H1 (cell line): ENCODE results near the gene DIAPH1. TPM values are rescaled to one million over a fixed set of nuclear protein-coding genes. Genes with fewer than 3 reads are reported as not detected.

Experiments used
- CTCF ChIA-PET: fragments of 300-600 bp; sonication (Branson Sonifier 250); formaldehyde crosslinking; loops from one replicate; lab custom pipeline; 2021; ENCODE audit not compliant: partially characterized antibody; lab: Charles Lee
- POLR2A ChIA-PET: fragments of 300-600 bp; sonication (Branson Sonifier 250); formaldehyde crosslinking; loops from one replicate; lab custom pipeline; 2021; ENCODE audit warnings: inconsistent platforms; ENCODE audit not compliant: partially characterized antibody; lab: Charles Lee
- DNase-seq, 2 experiments: peaks; one replicate each; pipeline versions ENCODE4 v3.0.0 to v3.0.0-alpha.2; 2010 to 2022; ENCODE audit warnings: low spot score in 2 of 2, low read depth in 1 of 2, mixed read lengths in 1 of 2
- FAIRE-seq: peaks from 2 replicates; lab custom pipeline; 2011; peaks lifted over from hg19 to GRCh38; lab: Jason Lieb, UNC
- H2AFZ ChIP-seq: 2 replicates; pipeline ENCODE4 v1.8.1; 2012; ENCODE audit warnings: low read length, inconsistent platforms
- H2AK5ac ChIP-seq: 2 replicates; pipeline ENCODE4 v1.6.1; 2013; ENCODE audit warnings: low read depth, low read length
- H2BK120ac ChIP-seq: replicated peaks from 2 replicates; pipeline ENCODE3; 2013; ENCODE audit warnings: low read depth, low read length, inconsistent platforms
- H2BK12ac ChIP-seq: 2 replicates; pipeline ENCODE4 v1.6.1; 2013; ENCODE audit warnings: low read depth, low read length
- H2BK15ac ChIP-seq: 2 replicates; pipeline ENCODE4 v1.6.1; 2013; ENCODE audit warnings: low read length
- H2BK20ac ChIP-seq: 2 replicates; pipeline ENCODE4 v1.6.1; 2013; ENCODE audit warnings: low read length
- H2BK5ac ChIP-seq: 2 replicates; pipeline ENCODE4 v1.6.1; 2013; ENCODE audit warnings: low read depth, low read length
- H3K14ac ChIP-seq: 2 replicates; pipeline ENCODE4 v1.6.1; 2013; ENCODE audit warnings: inconsistent platforms; ENCODE audit not compliant: insufficient read length
- H3K18ac ChIP-seq: 2 replicates; pipeline ENCODE4 v1.6.1; 2013; ENCODE audit warnings: low read length; ENCODE audit errors: extremely low read depth
- H3K23ac ChIP-seq: 2 replicates; pipeline ENCODE4 v1.6.1; 2013; ENCODE audit warnings: inconsistent platforms; ENCODE audit not compliant: insufficient read length
- H3K23me2 ChIP-seq: 2 replicates; pipeline ENCODE4 v1.6.1; 2013; ENCODE audit warnings: low read depth, low read length
- H3K27ac ChIP-seq: 2 replicates; pipeline ENCODE4 v1.6.1; 2011; ENCODE audit warnings: low read depth, low read length, inconsistent platforms
- H3K27me3 ChIP-seq, 4 experiments: replicated peaks in 1 of 4; 1 replicate in 1 of 4; 2 replicates in 3 of 4; pipeline versions ENCODE4 v1.6.1 to v1.8.1; 2011 to 2013; ENCODE audit warnings: low read length in 3 of 4, mild to moderate bottlenecking in 3 of 4, inconsistent platforms in 2 of 4, mixed read lengths in 2 of 4, moderate library complexity in 1 of 4; ENCODE audit not compliant: control insufficient read depth in 3 of 4, insufficient read depth in 3 of 4; ENCODE audit errors: extremely low read depth in 1 of 4
- H3K36me3 ChIP-seq, 4 experiments: 2 replicates each; pipeline versions ENCODE4 v1.6.1 to v1.8.1; 2011 to 2013; ENCODE audit warnings: mild to moderate bottlenecking in 4 of 4, low read length in 3 of 4, moderate library complexity in 2 of 4, control low read depth in 1 of 4, inconsistent platforms in 1 of 4; ENCODE audit not compliant: insufficient read depth in 4 of 4, control insufficient read depth in 2 of 4
- H3K4ac ChIP-seq: replicated peaks from 2 replicates; pipeline ENCODE3; 2013; ENCODE audit warnings: low read length, low read depth, mixed read lengths, inconsistent platforms; ENCODE audit not compliant: insufficient read length
- H3K4me1 ChIP-seq, 4 experiments: replicated peaks in 1 of 4; 1 replicate in 1 of 4; 2 replicates in 3 of 4; pipeline versions ENCODE4 v1.6.1 to v1.8.1; 2011 to 2013; ENCODE audit warnings: low read length in 3 of 4, inconsistent platforms in 2 of 4, mixed read lengths in 1 of 4; ENCODE audit not compliant: insufficient read depth in 4 of 4, control insufficient read depth in 3 of 4
- H3K4me2 ChIP-seq, 2 experiments: 2 replicates each; pipeline versions ENCODE4 v1.6.1 to v1.8.1; 2011 to 2013; ENCODE audit warnings: low read depth in 2 of 2, low read length in 2 of 2, control low read depth in 1 of 2, inconsistent platforms in 1 of 2, mild to moderate bottlenecking in 1 of 2; ENCODE audit not compliant: insufficient read depth in 1 of 2
- H3K4me3 ChIP-seq, 4 experiments: fragments of 200-600, 300-600 bp in 1 of 4; sonication (generic), shearing (Covaris generic), sonication (Bioruptor Twin) in 1 of 4; 2 replicates each; pipeline versions ENCODE4 v1.5.1 to v1.8.1; 2011 to 2016; ENCODE audit warnings: low read length in 4 of 4, low read depth in 3 of 4, control low read depth in 2 of 4, inconsistent platforms in 2 of 4, mild to moderate bottlenecking in 2 of 4, mixed read lengths in 1 of 4, moderate library complexity in 1 of 4; ENCODE audit not compliant: insufficient read depth in 2 of 4; ENCODE audit errors: extremely low read depth in 1 of 4
- H3K56ac ChIP-seq: replicated peaks from 2 replicates; pipeline ENCODE3; 2013; ENCODE audit warnings: low read depth, mild to moderate bottlenecking, mixed read lengths, low read length, inconsistent platforms; ENCODE audit not compliant: insufficient read length
- H3K79me1 ChIP-seq: 2 replicates; pipeline ENCODE4 v1.6.1; 2013; ENCODE audit warnings: low read depth, low read length, control low read depth
- H3K79me2 ChIP-seq, 2 experiments: 2 replicates each; pipeline versions ENCODE4 v1.6.1 to v1.8.1; 2012 to 2013; ENCODE audit warnings: low read length in 2 of 2, mild to moderate bottlenecking in 2 of 2, inconsistent platforms in 1 of 2; ENCODE audit not compliant: insufficient read depth in 2 of 2, control insufficient read depth in 1 of 2
- H3K9ac ChIP-seq, 4 experiments: replicated peaks in 1 of 4; 1 replicate in 1 of 4; 2 replicates in 3 of 4; pipeline versions ENCODE4 v1.6.1 to v1.8.1; 2011 to 2013; ENCODE audit warnings: low read depth in 3 of 4, low read length in 3 of 4, control low read depth in 2 of 4, mild to moderate bottlenecking in 2 of 4, moderate library complexity in 2 of 4, inconsistent platforms in 1 of 4; ENCODE audit errors: extremely low read depth in 1 of 4
- H3K9me3 ChIP-seq, 2 experiments: 2 replicates each; pipeline versions ENCODE4 v1.6.1 to v1.8.1; 2012 to 2013; ENCODE audit warnings: mild to moderate bottlenecking in 2 of 2, moderate library complexity in 2 of 2, control low read depth in 1 of 2, inconsistent platforms in 1 of 2, low read depth in 1 of 2, low read length in 1 of 2, mixed read lengths in 1 of 2; ENCODE audit not compliant: insufficient read depth in 2 of 2
- H4K20me1 ChIP-seq, 2 experiments: replicated peaks in 1 of 2; 2 replicates each; pipeline versions ENCODE3 to v1.8.1; 2011 to 2013; ENCODE audit warnings: inconsistent platforms in 2 of 2, low read length in 2 of 2, mild to moderate bottlenecking in 1 of 2; ENCODE audit not compliant: insufficient read depth in 2 of 2, control insufficient read depth in 1 of 2
- H4K5ac ChIP-seq: 2 replicates; pipeline ENCODE4 v1.6.1; 2013; ENCODE audit warnings: low read length, low read depth, mixed read lengths, inconsistent platforms; ENCODE audit not compliant: insufficient read length
- H4K8ac ChIP-seq: 2 replicates; pipeline ENCODE4 v1.8.0; 2013; ENCODE audit warnings: mild to moderate bottlenecking, moderate library complexity, low read length, inconsistent platforms; ENCODE audit not compliant: insufficient read depth; ENCODE audit errors: extremely low read depth
- H4K91ac ChIP-seq: replicated peaks from 2 replicates; pipeline ENCODE3; 2013; ENCODE audit warnings: low read length, mixed read lengths, inconsistent platforms; ENCODE audit not compliant: insufficient read length
- JUN ChIP-seq: IDR thresholded peaks from 2 replicates; pipeline ENCODE4 v1.6.1; 2011; ENCODE audit warnings: low read depth, mild to moderate bottlenecking, improper control_type of control experiment, low read length
- WGBS, 2 experiments: shearing (Covaris generic) in 1 of 2; methylation state at CpG; one replicate each; pipeline versions ENCODE4 v1.1.6 to v1.1.7; 2013 to 2015; ENCODE audit warnings: low lambda C conversion rate in 2 of 2, mixed read lengths in 2 of 2, inconsistent platforms in 1 of 2, low coverage in 1 of 2, missing lambda C conversion rate in 1 of 2; ENCODE audit not compliant: insufficient replicate concordance in 2 of 2, insufficient coverage in 1 of 2, insufficient read length in 1 of 2; ENCODE audit errors: extremely low coverage in 1 of 2, missing lambda C conversion rate in 1 of 2; 5-methylcytosine and 5-hydroxymethylcytosine counted together
- polyA plus RNA-seq, 7 experiments: library from polyadenylated mRNA; depleted of rRNA in 3 of 7; stranded (reverse) in 5 of 7; unstranded in 2 of 7; fragments of >200 nt in 5 of 7; fragments of 200-250 nt in 2 of 7; gene quantifications; 1 replicate in 5 of 7; 2 replicates in 1 of 7; 4 replicates in 1 of 7; pipeline versions ENCODE4 v1.2.1 to v1.2.3, GENCODE V29; 2011 to 2013; ENCODE audit warnings: missing spikeins in 2 of 7, mixed read lengths in 2 of 7
- total RNA-seq: library from RNA; stranded (reverse); fragmentation: NEBNext Ultra II Directional; extraction: Animal tissue kit (Norgen Biotek cat#: 25700); gene quantifications from 2 replicates; pipeline ENCODE4 v1.2.1, GENCODE V29; 2021

The DIAPH1 gene
- total and polyA plus RNA-seq, 2 of the 8 experiments (the other 6 are each of a cell fraction or from before 2014, with no cell fraction given) = 61.2 to 114 TPM

- no peak overlapping the region for H3K23ac ChIP-seq
- H4K91ac ChIP-seq = no peak overlapping the region
- no peak overlapping the region for H2AK5ac ChIP-seq
- no peak overlapping the region for H3K4me3 ChIP-seq
- H3K27me3 ChIP-seq = no peaks in the 10 kb centered on the region
- no peak overlapping the region for H2BK120ac ChIP-seq
- no peak overlapping the region for H3K18ac ChIP-seq
- H2BK5ac ChIP-seq = no peak overlapping the region
- no peak overlapping the region for H2BK12ac ChIP-seq
- FAIRE-seq (no peak), DNase-seq (no peak)
- no peak overlapping the region for H2BK15ac ChIP-seq
- H3K4me2 ChIP-seq = no peak overlapping the region
- CTCF ChIA-PET = interaction anchor here (0.6 to 50.9 kb wide), 17 partner anchors 8 to 327 kb away, joined by 3 to 1236 read pairs (median 4); partner anchors contain the start of genes PCDHB10, PCDHGA10, PCDHGA11 and PCDHGA12
- no peaks in the 10 kb centered on the region for H3K79me2 ChIP-seq
- H3K27ac ChIP-seq = no peak overlapping the region
- POLR2A ChIA-PET = interaction anchor here (1.3 kb wide), 1 partner anchor 12 kb away, joined by 3 read pairs; no protein-coding TSS in a partner anchor
- no peak overlapping the region for H2AFZ ChIP-seq
- peaks cover 2 to 13% (median 8%) of the 10 kb centered on the region in 4 experiments for H3K4me1 ChIP-seq
- H3K9ac ChIP-seq = no peak overlapping the region
- H4K8ac ChIP-seq = no peak overlapping the region
- H2BK20ac ChIP-seq = no peak overlapping the region
- H4K5ac ChIP-seq = no peak overlapping the region
- H4K20me1 ChIP-seq = no peaks in the 10 kb centered on the region
- H3K79me1 ChIP-seq = no peaks in the 10 kb centered on the region
- 82% methylated on average over 3 of the region's 3 CpGs; no CpG with 5 or more reads in 1 of the 2 experiments for WGBS, 2 experiments
- no peaks in the 10 kb centered on the region for H3K23me2 ChIP-seq
- H3K9me3 ChIP-seq = no peaks in the 10 kb centered on the region
- no peak overlapping the region for H3K14ac ChIP-seq
- TF ChIP-seq JUN = no peak
- peaks cover 16 to 45% (median 31%) of the 10 kb centered on the region in 4 experiments for H3K36me3 ChIP-seq
- no peak overlapping the region for H3K4ac ChIP-seq
- H3K56ac ChIP-seq = no peak overlapping the region
These were observed 98.9 kb downstream of the DIAPH1 start for GRCh38 chr5:141519605-141520565.
